OCI-LY3 (cell line): ENCODE measurements around the gene MINDY4B.

ENCODE experiments used
- H2AFZ ChIP-seq: fragments of 200-600, 300-600 bp; shearing (Covaris generic); 2 replicates; pipeline ENCODE4 v1.6.0; 2014; ENCODE audit warnings: antibody characterized with exemption, low read depth, low read length
- H3K27ac ChIP-seq: fragments of 200-600, 300-600 bp; sonication (generic); 2 replicates; pipeline ENCODE4 v1.5.1; 2014; ENCODE audit warnings: mild to moderate bottlenecking, low read length, moderate library complexity, mixed read lengths
- H3K27me3 ChIP-seq: fragments of 200-600, 300-600 bp; sonication (generic); 2 replicates; pipeline ENCODE4 v1.6.1; 2014; ENCODE audit warnings: low read depth, low read length, mixed read lengths
- H3K36me3 ChIP-seq: fragments of 200-600, 300-600 bp; sonication (generic); replicated peaks from 2 replicates; pipeline ENCODE3; 2014; ENCODE audit warnings: low read depth, low read length, mixed read lengths
- H3K4me1 ChIP-seq: fragments of 300-600, 200-600 bp; sonication (generic); 2 replicates; pipeline ENCODE4 v1.6.1; 2014; ENCODE audit warnings: low read length, mixed read lengths
- H3K4me2 ChIP-seq: fragments of 200-600, 300-600 bp; sonication (generic); 2 replicates; pipeline ENCODE4 v1.6.1; 2014; ENCODE audit warnings: low read length, mixed read lengths
- H3K4me3 ChIP-seq: fragments of 300-600, 200-600 bp; sonication (generic); 2 replicates; pipeline ENCODE4 v1.5.1; 2014; ENCODE audit warnings: antibody characterized with exemption, mild to moderate bottlenecking, low read length, moderate library complexity
- H3K79me2 ChIP-seq: fragments of 300-600, 200-600 bp; shearing (Covaris generic); 2 replicates; pipeline ENCODE4 v1.6.1; 2014; ENCODE audit warnings: mild to moderate bottlenecking, low read length, mixed read lengths
- H3K9ac ChIP-seq: fragments of 300-600, 200-600 bp; shearing (Covaris generic); 2 replicates; pipeline ENCODE4 v1.6.0; 2014; ENCODE audit warnings: mild to moderate bottlenecking, low read length, moderate library complexity
- H3K9me3 ChIP-seq: fragments of 200-600, 300-600 bp; shearing (Covaris generic); 2 replicates; pipeline ENCODE4 v1.6.1; 2014; ENCODE audit warnings: low read length, mixed read lengths; ENCODE audit not compliant: insufficient read depth
- H4K20me1 ChIP-seq: fragments of 200-600, 300-600 bp; sonication (generic); 2 replicates; pipeline ENCODE4 v1.6.1; 2016; ENCODE audit warnings: low read length, mixed read lengths; ENCODE audit not compliant: insufficient read depth
- CTCF ChIP-seq: fragments of 200-600, 300-600 bp; sonication (generic); IDR thresholded peaks from 2 replicates; pipeline ENCODE4 v1.5.1; 2014; ENCODE audit warnings: antibody characterized with exemption, low read length, low read depth
- EZH2phosphoT487 ChIP-seq: fragments of 200-600 bp; shearing (Covaris generic); IDR thresholded peaks from 2 replicates; pipeline ENCODE4 v1.6.1; 2018; ENCODE audit warnings: antibody characterized with exemption, mixed run types, low read depth

Gene MINDY4B

GRCh38 chr3:150826466-150827282 is 78.6 kb downstream of the MINDY4B start:
- Histone ChIP-seq H3K79me2 (no peaks in the 10 kb centered on the region), H3K9ac (no peak overlapping the region), H4K20me1 (no peaks in the 10 kb centered on the region), H3K4me2 (no peak overlapping the region), H3K4me1 (peaks cover 14% of the 10 kb centered on the region), H3K27ac (no peak overlapping the region), H3K27me3 (peaks cover 5% of the 10 kb centered on the region), H3K36me3 (no peaks in the 10 kb centered on the region), H3K9me3 (no peaks in the 10 kb centered on the region), H2AFZ (no peak overlapping the region), H3K4me3 (no peak overlapping the region)
- TF ChIP-seq CTCF (no peak), EZH2phosphoT487 (no peak)

- Histone ChIP-seq H2AFZ (no peak overlapping the region), H3K27ac (no peak overlapping the region), H3K4me3 (no peak overlapping the region), H3K27me3 (peaks cover 5% of the 10 kb centered on the region), H3K4me2 (no peak overlapping the region), H3K79me2 (no peaks in the 10 kb centered on the region), H3K4me1 (peaks cover 14% of the 10 kb centered on the region), H3K36me3 (no peaks in the 10 kb centered on the region), H3K9ac (no peak overlapping the region), H4K20me1 (no peaks in the 10 kb centered on the region), H3K9me3 (no peaks in the 10 kb centered on the region)
- TF ChIP-seq CTCF, result no peak
- TF ChIP-seq EZH2phosphoT487, result no peak
Measured at GRCh38 chr3:150825916-150826377, 79.3 kb downstream of the MINDY4B start.

GRCh38 chr3:150825192-150825915 is 79.9 kb downstream of the MINDY4B start:
- Histone ChIP-seq H3K9me3 (no peaks in the 10 kb centered on the region), H3K27ac (no peak overlapping the region), H3K4me1 (peaks cover 14% of the 10 kb centered on the region), H4K20me1 (no peaks in the 10 kb centered on the region), H2AFZ (no peak overlapping the region), H3K27me3 (peaks cover 5% of the 10 kb centered on the region), H3K4me2 (no peak overlapping the region), H3K79me2 (no peaks in the 10 kb centered on the region), H3K4me3 (no peak overlapping the region), H3K36me3 (no peaks in the 10 kb centered on the region), H3K9ac (no peak overlapping the region)
- TF ChIP-seq EZH2phosphoT487 (no peak), CTCF (no peak)

- H3K4me1 ChIP-seq, result no peaks in the 10 kb centered on the region
- TF ChIP-seq EZH2phosphoT487 (no peak), CTCF (no peak)
- no peaks in the 10 kb centered on the region for H3K9me3 ChIP-seq
- no peak overlapping the region for H3K4me3 ChIP-seq
- no peak overlapping the region for H2AFZ ChIP-seq
- H3K36me3 ChIP-seq, result no peaks in the 10 kb centered on the region
- no peak overlapping the region for H3K27ac ChIP-seq
- no peak overlapping the region for H3K9ac ChIP-seq
- H4K20me1 ChIP-seq, result no peaks in the 10 kb centered on the region
- H3K27me3 ChIP-seq, result peaks cover 7% of the 10 kb centered on the region
- no peak overlapping the region for H3K4me2 ChIP-seq
- no peaks in the 10 kb centered on the region for H3K79me2 ChIP-seq
Measured at GRCh38 chr3:150823277-150823676, 82.0 kb downstream of the MINDY4B start.
